Tibial nerve (tissue), 4 donors: ENCODE results near the gene IGFBP6.

Experiments used
- CTCF ChIP-seq, 5 experiments: fragments of 200-600 bp in 3 of 5; fragments of 450-650 bp in 2 of 5; sonication (generic) in 3 of 5; IDR thresholded peaks; one replicate each; pipeline ENCODE4 v1.5.1; 2016 to 2019; ENCODE audit warnings: antibody characterized with exemption in 5 of 5, mild to moderate bottlenecking in 3 of 5, moderate library complexity in 2 of 5
- EP300 ChIP-seq, 2 donors: sonication (generic); formaldehyde crosslinking; IDR thresholded peaks; one replicate each; pipeline ENCODE4 v1.6.1; 2017; ENCODE audit warnings: antibody characterized with exemption in 2 of 2, mild to moderate bottlenecking in 1 of 2
- POLR2A ChIP-seq, 2 donors: fragments of 450-650 bp; IDR thresholded peaks; one replicate each; pipeline ENCODE4 v1.6.1; 2017; ENCODE audit warnings: antibody characterized with exemption in 2 of 2, mild to moderate bottlenecking in 2 of 2, moderate library complexity in 2 of 2

DNA sequence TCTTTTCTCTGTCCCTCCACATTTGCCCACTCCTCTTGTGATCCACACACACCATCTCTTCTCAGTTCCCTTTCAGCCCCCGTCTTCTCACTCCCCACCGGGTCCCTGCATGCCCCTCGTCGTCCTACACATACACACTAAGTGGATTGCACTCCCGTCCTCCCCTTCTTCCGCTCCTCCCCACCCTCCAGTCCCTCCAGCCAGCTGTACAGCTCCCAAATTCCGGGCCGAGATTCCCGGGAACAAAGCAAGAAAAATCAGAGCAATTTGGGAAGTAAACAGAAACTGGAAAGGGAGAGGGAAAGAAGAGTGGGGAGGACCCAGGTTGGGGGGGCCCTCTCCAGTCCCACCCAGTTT, 282 bp upstream of the IGFBP6 start:
- TF ChIP-seq CTCF (IDR thresholded peaks at IDR 0.05) (no peak), POLR2A (IDR thresholded peaks at IDR 0.05) (no peak), EP300 (IDR thresholded peaks at IDR 0.05) (no peak)
